Activated CD4-positive, alpha-beta T cell treated with anti-CD3 and anti-CD28 coated beads, Interleukin-2, amount 10 ng/mL, durations not matched to agents 7 days and 5 days (primary cell): Measurements from ENCODE around the gene MYO5C. TPM values are rescaled to one million over a fixed set of nuclear protein-coding genes. Genes with fewer than 3 reads are reported as not detected.

Experiments used
- CTCF ChIA-PET: fragments of 350-600 bp; sonication (Branson Sonifier 250); formaldehyde crosslinking; loops from one replicate; lab custom pipeline; 2021; ENCODE audit warnings: antibody characterized with exemption; lab: Charles Lee
- POLR2A ChIA-PET: fragments of 350-600 bp; sonication (Branson Sonifier 250); formaldehyde crosslinking; loops from one replicate; lab custom pipeline; 2021; ENCODE audit warnings: antibody characterized with exemption; lab: Charles Lee
- DNase-seq: peaks from one replicate; pipeline ENCODE4 v3.0.0-alpha.2; 2020
- H3K27ac Mint-ChIP-seq: one replicate; pipeline ENCODE4 v1.8.0; 2021; ENCODE audit warnings: mild to moderate bottlenecking, moderate library complexity, mixed read lengths
- H3K27me3 Mint-ChIP-seq: one replicate; pipeline ENCODE4 v1.8.0; 2021; ENCODE audit warnings: mixed read lengths
- H3K36me3 Mint-ChIP-seq: one replicate; pipeline ENCODE4 v1.8.0; 2021; ENCODE audit warnings: low read depth, mixed read lengths
- H3K4me1 Mint-ChIP-seq: one replicate; pipeline ENCODE4 v1.8.0; 2021; ENCODE audit warnings: mixed read lengths
- H3K4me3 Mint-ChIP-seq: one replicate; pipeline ENCODE4 v1.8.0; 2021; ENCODE audit warnings: mild to moderate bottlenecking, moderate library complexity, mixed read lengths
- H3K9me3 Mint-ChIP-seq: one replicate; pipeline ENCODE4 v1.8.0; 2021; ENCODE audit warnings: mixed read lengths
- total RNA-seq, 2 experiments: library from RNA; stranded (reverse); gene quantifications; one replicate each; pipeline ENCODE4 v1.2.3, GENCODE V29; 2021

MYO5C gene
- total RNA-seq, 2 experiments from 2014 or later, result 2.4 to 2.8 TPM

GRCh38 chr15:52328680-52329079 is 33.1 kb upstream of the MYO5C start:
- Mint-ChIP-seq H3K9me3 (no peaks in the 10 kb centered on the region), H3K4me3 (no peak overlapping the region), H3K27me3 (no peaks in the 10 kb centered on the region), H3K27ac (no peak overlapping the region), H3K4me1 (peaks cover 25% of the 10 kb centered on the region), H3K36me3 (peaks cover 30% of the 10 kb centered on the region)
- ChIA-PET POLR2A (no interaction called here), CTCF (interaction anchor here (1.1 to 2.4 kb wide), 2 partner anchors 15 to 25 kb away, joined by 4 to 5 read pairs; no protein-coding TSS in a partner anchor)
- DNase-seq, result no peak

- ChIA-PET CTCF (interaction anchor here (2.4 kb wide), 1 partner anchor 23 kb away, joined by 4 read pairs; no protein-coding TSS in a partner anchor), POLR2A (no interaction called here)
- H3K9me3 Mint-ChIP-seq, result no peaks in the 10 kb centered on the region
- H3K27ac Mint-ChIP-seq, result no peak overlapping the region
- no peaks in the 10 kb centered on the region for H3K27me3 Mint-ChIP-seq
- no peak for DNase-seq
- peaks cover 32% of the 10 kb centered on the region for H3K36me3 Mint-ChIP-seq
- H3K4me1 Mint-ChIP-seq, result peaks cover 10% of the 10 kb centered on the region
- H3K4me3 Mint-ChIP-seq, result no peak overlapping the region
Observed at GRCh38 chr15:52326756-52327155, 31.2 kb upstream of the MYO5C start.

DNA sequence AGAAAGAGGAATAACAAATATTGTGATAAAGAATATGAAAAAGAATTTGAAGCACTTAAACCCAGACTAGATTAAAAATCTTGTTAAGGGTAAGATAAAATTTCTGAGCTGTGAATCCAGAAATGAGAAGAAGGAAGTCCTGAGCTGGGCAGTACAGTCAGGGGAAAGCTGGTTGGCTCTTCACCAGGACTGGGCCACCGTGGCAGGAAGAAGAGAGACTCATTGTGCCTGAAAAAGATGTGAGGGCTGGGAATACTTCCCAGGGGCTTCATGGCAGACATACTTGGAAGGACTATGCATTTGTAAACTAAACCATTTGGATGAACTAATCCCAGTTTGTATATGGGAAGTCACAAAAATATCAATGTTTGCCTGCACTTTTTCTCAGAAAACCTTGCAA is 28.5 kb upstream of the MYO5C start:
- DNase-seq, result no peak
- H3K27ac Mint-ChIP-seq, result no peak overlapping the region
- H3K4me3 Mint-ChIP-seq, result no peak overlapping the region
- CTCF ChIA-PET, result interaction anchor here (0.9 kb wide), 1 partner anchor 11 kb away, joined by 4 read pairs; no protein-coding TSS in a partner anchor
- H3K36me3 Mint-ChIP-seq, result peaks cover 34% of the 10 kb centered on the region
- POLR2A ChIA-PET, result no interaction called here
- H3K27me3 Mint-ChIP-seq, result no peaks in the 10 kb centered on the region
- no peaks in the 10 kb centered on the region for H3K9me3 Mint-ChIP-seq
- H3K4me1 Mint-ChIP-seq, result no peaks in the 10 kb centered on the region

DNA sequence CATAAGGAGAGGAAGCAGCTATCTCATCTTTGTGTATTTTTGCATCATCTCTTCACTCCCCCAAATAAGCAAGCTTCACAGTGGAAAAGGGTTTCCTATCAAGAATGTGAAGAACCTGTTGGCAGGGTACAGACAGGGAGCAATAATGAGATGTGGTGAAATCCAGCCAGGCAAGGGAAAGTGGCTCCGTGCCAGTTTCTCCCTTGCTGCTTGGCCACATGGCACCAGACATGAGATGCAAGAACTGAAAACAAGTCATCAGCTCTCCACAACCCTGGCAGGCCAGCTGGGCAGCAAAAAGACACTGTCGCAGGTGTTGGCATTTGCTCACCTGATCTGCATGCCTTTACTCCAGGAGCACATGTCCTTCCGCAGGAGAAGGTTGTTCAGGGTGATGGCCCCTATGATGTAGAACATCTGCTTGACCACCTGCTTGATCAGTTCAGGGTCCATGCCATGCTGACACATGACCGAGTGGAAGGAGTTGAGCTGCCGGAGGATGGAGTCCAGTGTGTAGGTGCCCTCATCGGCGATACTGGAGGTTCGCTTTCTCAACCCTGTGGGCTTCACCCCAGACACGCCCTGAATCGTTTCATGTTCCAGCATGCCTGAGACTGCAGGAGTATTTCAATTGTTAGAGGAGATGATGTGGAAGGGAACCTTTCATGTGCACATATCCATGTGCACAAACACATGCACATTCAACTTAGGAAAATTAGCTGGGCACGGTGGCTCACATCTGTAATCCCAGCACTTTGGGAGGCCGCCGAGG is 23.3 kb upstream of the MYO5C start:
- Mint-ChIP-seq H3K27ac (no peak overlapping the region), H3K36me3 (peaks cover 37% of the 10 kb centered on the region), H3K4me1 (no peaks in the 10 kb centered on the region), H3K27me3 (no peaks in the 10 kb centered on the region), H3K4me3 (no peak overlapping the region), H3K9me3 (peaks cover 2% of the 10 kb centered on the region)
- POLR2A ChIA-PET, result no interaction called here
- no peak for DNase-seq
- CTCF ChIA-PET, result interaction anchor here (0.6 to 1.1 kb wide), 3 partner anchors 12 to 34 kb away, joined by 3 read pairs; no protein-coding TSS in a partner anchor

- Mint-ChIP-seq H3K4me3 (no peak overlapping the region), H3K4me1 (no peaks in the 10 kb centered on the region), H3K9me3 (peaks cover 2% of the 10 kb centered on the region), H3K36me3 (peaks cover 38% of the 10 kb centered on the region), H3K27ac (peak overlapping the region; percentile 25), H3K27me3 (no peaks in the 10 kb centered on the region)
- ChIA-PET POLR2A (no interaction called here), CTCF (interaction anchor here (1.0 to 1.4 kb wide), 2 partner anchors 9 to 36 kb away, joined by 3 read pairs; no protein-coding TSS in a partner anchor)
- no peak for DNase-seq
Observed at GRCh38 chr15:52317688-52318087, 22.1 kb upstream of the MYO5C start.

DNA sequence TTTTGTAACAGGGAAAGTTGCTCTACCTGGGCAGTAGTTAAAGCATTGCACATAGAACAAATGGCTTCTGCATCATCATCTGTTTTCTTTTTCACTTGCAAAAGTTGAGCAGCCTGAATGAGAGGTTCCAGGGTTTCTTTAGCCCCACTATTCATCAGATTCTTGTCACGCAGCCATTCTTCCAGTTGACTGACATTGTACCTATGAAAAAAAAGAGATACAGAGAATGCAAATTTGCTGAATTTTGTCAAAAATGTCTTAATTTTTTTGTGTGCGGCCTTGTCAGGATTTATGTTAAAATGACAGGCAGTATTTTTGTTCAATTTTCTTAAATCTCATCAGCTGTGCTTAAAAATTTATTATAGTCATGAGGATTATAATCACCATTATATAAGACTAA is 21.4 kb upstream of the MYO5C start:
- no peaks in the 10 kb centered on the region for H3K4me1 Mint-ChIP-seq
- ChIA-PET POLR2A (no interaction called here), CTCF (interaction anchor here (1.4 kb wide), 1 partner anchor 9 kb away, joined by 3 read pairs; no protein-coding TSS in a partner anchor)

GRCh38 chr15:52309154-52309548 is 13.5 kb upstream of the MYO5C start:
- H3K27me3 Mint-ChIP-seq, result no peaks in the 10 kb centered on the region
- POLR2A ChIA-PET, result no interaction called here
- peaks cover 20% of the 10 kb centered on the region for H3K36me3 Mint-ChIP-seq
- peaks cover 7% of the 10 kb centered on the region for H3K4me1 Mint-ChIP-seq
- CTCF ChIA-PET, result interaction anchor here (1.3 to 2.4 kb wide), 2 partner anchors 20 to 28 kb away, joined by 3 to 5 read pairs; no protein-coding TSS in a partner anchor
- H3K9me3 Mint-ChIP-seq, result peaks cover 2% of the 10 kb centered on the region
- no peak overlapping the region for H3K4me3 Mint-ChIP-seq
- no peak for DNase-seq
- H3K27ac Mint-ChIP-seq, result no peak overlapping the region

More for the DNA sequence above, 21.4 kb upstream of the MYO5C start:
- no peaks in the 10 kb centered on the region for H3K27me3 Mint-ChIP-seq
- H3K4me3 Mint-ChIP-seq, result no peak overlapping the region
- no peak for DNase-seq
- H3K27ac Mint-ChIP-seq, result no peak overlapping the region
- peaks cover 2% of the 10 kb centered on the region for H3K9me3 Mint-ChIP-seq
- H3K36me3 Mint-ChIP-seq, result peaks cover 38% of the 10 kb centered on the region

GRCh38 chr15:52308446-52309153 is 13.0 kb upstream of the MYO5C start:
- Mint-ChIP-seq H3K36me3 (peaks cover 23% of the 10 kb centered on the region), H3K27ac (no peak overlapping the region), H3K27me3 (no peaks in the 10 kb centered on the region), H3K9me3 (peaks cover 2% of the 10 kb centered on the region), H3K4me1 (peaks cover 13% of the 10 kb centered on the region), H3K4me3 (no peak overlapping the region)
- no peak for DNase-seq
- CTCF ChIA-PET, result interaction anchor here (1.3 to 1.4 kb wide), 2 partner anchors 8 to 28 kb away, joined by 3 read pairs; no protein-coding TSS in a partner anchor
- POLR2A ChIA-PET, result no interaction called here

DNA sequence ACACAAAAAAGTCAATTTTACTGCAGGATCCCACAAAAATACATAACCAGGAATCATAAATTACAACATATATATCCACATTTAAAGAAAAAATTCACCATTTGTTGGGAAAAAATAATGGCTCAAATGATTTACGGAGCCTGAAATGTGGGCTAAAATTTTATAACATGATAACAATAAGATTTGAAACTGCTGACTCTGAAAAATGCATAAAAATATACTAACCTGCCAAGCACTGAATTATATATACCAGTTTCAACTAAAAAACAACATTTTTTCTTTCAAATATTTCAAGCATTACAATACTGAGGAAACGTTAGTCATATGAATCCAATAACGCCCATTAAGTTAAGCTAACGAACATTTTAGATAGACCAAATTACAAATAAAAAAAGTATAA is 12.2 kb upstream of the MYO5C start:
- H3K36me3 Mint-ChIP-seq, result peaks cover 18% of the 10 kb centered on the region
- DNase-seq, result no peak
- ChIA-PET CTCF (interaction anchor here (1.4 kb wide), 1 partner anchor 9 kb away, joined by 3 read pairs; no protein-coding TSS in a partner anchor), POLR2A (no interaction called here)
- H3K27ac Mint-ChIP-seq, result no peak overlapping the region
- peaks cover 20% of the 10 kb centered on the region for H3K4me1 Mint-ChIP-seq
- no peaks in the 10 kb centered on the region for H3K27me3 Mint-ChIP-seq
- no peak overlapping the region for H3K4me3 Mint-ChIP-seq
- peaks cover 4% of the 10 kb centered on the region for H3K9me3 Mint-ChIP-seq

DNA sequence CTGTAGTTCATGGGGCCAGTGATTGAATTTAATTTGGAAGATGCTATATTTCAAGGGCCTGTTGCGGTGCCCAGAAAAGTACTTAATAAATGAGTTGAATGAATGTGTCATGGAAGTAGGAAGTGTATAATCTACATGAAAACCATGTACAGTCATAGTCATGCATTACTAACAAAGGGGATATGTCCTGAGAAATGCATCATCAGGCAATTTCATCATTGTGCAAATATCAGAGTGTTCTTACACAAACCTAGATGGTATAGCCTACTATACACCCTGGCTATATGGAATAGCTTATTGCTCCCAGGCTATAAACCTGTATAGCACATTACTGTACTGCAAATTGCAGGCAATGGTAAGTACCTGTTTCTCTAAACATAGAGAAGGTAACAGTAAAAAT is 10.7 kb upstream of the MYO5C start:
- ChIA-PET CTCF (no interaction called here), POLR2A (no interaction called here)
- Mint-ChIP-seq H3K9me3 (peaks cover 4% of the 10 kb centered on the region), H3K36me3 (peaks cover 14% of the 10 kb centered on the region), H3K27ac (no peak overlapping the region), H3K4me3 (no peak overlapping the region), H3K4me1 (peaks cover 22% of the 10 kb centered on the region), H3K27me3 (peaks cover under 1% of the 10 kb centered on the region)
- DNase-seq, result no peak

- Mint-ChIP-seq H3K36me3 (peaks cover 16% of the 10 kb centered on the region), H3K4me3 (no peak overlapping the region), H3K4me1 (peaks cover 17% of the 10 kb centered on the region), H3K9me3 (peaks cover 4% of the 10 kb centered on the region), H3K27me3 (peaks cover 17% of the 10 kb centered on the region), H3K27ac (peak overlapping the region; percentile 47)
- ChIA-PET CTCF (interaction anchor here (0.8 to 1.3 kb wide), 5 partner anchors 9 to 73 kb away, joined by 3 to 4 read pairs (median 3); no protein-coding TSS in a partner anchor), POLR2A (no interaction called here)
- no peak for DNase-seq
Observed at GRCh38 chr15:52303093-52303772, 7.6 kb upstream of the MYO5C start.

GRCh38 chr15:52301265-52301847 is 5.8 kb upstream of the MYO5C start:
- ChIA-PET CTCF (interaction anchor here (0.6 kb wide), 1 partner anchor 61 kb away, joined by 3 read pairs; no protein-coding TSS in a partner anchor), POLR2A (no interaction called here)
- Mint-ChIP-seq H3K4me3 (no peak overlapping the region), H3K27ac (no peak overlapping the region), H3K27me3 (peaks cover 30% of the 10 kb centered on the region), H3K9me3 (peaks cover 4% of the 10 kb centered on the region), H3K4me1 (peaks cover 17% of the 10 kb centered on the region), H3K36me3 (peaks cover 16% of the 10 kb centered on the region)
- DNase-seq, result no peak
